Prostate gland (tissue), 2 donors: Measurements from ENCODE around the gene ZNF319. TPM values are rescaled to one million over a fixed set of nuclear protein-coding genes. Genes with fewer than 3 reads are reported as not detected.

ENCODE experiments used
- DNase-seq: peaks from one replicate; pipeline ENCODE4 v3.0.0-alpha.2; 2019; ENCODE audit warnings: low spot score
- H3K27ac ChIP-seq, 2 donors: fragments of 200-600 bp; sonication (generic); 2 replicates each; pipeline ENCODE4 v1.5.1; 2017 to 2019
- H3K27me3 ChIP-seq: fragments of 200-600 bp; sonication (generic); replicated peaks from 2 replicates; pipeline ENCODE4 v1.5.1; 2019; ENCODE audit not compliant: insufficient read depth
- H3K36me3 ChIP-seq, 2 donors: fragments of 200-600 bp; sonication (generic); 1 replicate in 1 of 2; 2 replicates in 1 of 2; pipeline versions ENCODE4 v1.5.1 to v1.8.1; 2017 to 2019
- H3K4me1 ChIP-seq: fragments of 200-600 bp; sonication (generic); replicated peaks from 2 replicates; pipeline ENCODE4 v1.5.1; 2019
- H3K4me3 ChIP-seq, 2 donors: fragments of 200-600 bp; sonication (generic); 2 replicates each; pipeline ENCODE4 v1.5.1; 2017 to 2019
- H3K9me3 ChIP-seq: fragments of 200-600 bp; sonication (generic); 2 replicates; pipeline ENCODE4 v1.5.1; 2017
- POLR2A ChIP-seq: fragments of 450-650 bp; IDR thresholded peaks from one replicate; pipeline ENCODE4 v1.6.1; 2016; ENCODE audit warnings: antibody characterized with exemption, mild to moderate bottlenecking
- POLR2AphosphoS5 ChIP-seq: sonication (generic); formaldehyde crosslinking; IDR thresholded peaks from one replicate; pipeline ENCODE4 v1.6.1; 2017; ENCODE audit warnings: antibody characterized with exemption
- WGBS: methylation state at CpG from one replicate; pipeline ENCODE4 v1.1.5; 2018; 5-methylcytosine and 5-hydroxymethylcytosine counted together
- intact Hi-C: fragments of 100-400 bp; cut with DNase I; formaldehyde crosslinking; loops from one replicate; pipeline ENCODE4 v1.14.2; 2022
- total RNA-seq, 2 donors: library from RNA; depleted of rRNA; stranded (reverse); fragments of >200 nt; gene quantifications; one replicate each; pipeline ENCODE4 v1.1.0, GENCODE V29; 2016
- TF ChIP-seq, protein P1 (sequence below), 4 experiments: fragments of 200-600 bp in 2 of 4; fragments of 450-650 bp in 2 of 4; sonication (generic) in 2 of 4; IDR thresholded peaks; 1 replicate in 3 of 4; 2 replicates in 1 of 4; pipeline ENCODE4 v1.5.1; 2016 to 2019; ENCODE audit warnings: antibody characterized with exemption in 4 of 4, mild to moderate bottlenecking in 2 of 4, moderate library complexity in 2 of 4

ZNF319 gene
- total RNA-seq, 2 donors from 2014 or later = 7.6 to 12.9 TPM

DNA sequence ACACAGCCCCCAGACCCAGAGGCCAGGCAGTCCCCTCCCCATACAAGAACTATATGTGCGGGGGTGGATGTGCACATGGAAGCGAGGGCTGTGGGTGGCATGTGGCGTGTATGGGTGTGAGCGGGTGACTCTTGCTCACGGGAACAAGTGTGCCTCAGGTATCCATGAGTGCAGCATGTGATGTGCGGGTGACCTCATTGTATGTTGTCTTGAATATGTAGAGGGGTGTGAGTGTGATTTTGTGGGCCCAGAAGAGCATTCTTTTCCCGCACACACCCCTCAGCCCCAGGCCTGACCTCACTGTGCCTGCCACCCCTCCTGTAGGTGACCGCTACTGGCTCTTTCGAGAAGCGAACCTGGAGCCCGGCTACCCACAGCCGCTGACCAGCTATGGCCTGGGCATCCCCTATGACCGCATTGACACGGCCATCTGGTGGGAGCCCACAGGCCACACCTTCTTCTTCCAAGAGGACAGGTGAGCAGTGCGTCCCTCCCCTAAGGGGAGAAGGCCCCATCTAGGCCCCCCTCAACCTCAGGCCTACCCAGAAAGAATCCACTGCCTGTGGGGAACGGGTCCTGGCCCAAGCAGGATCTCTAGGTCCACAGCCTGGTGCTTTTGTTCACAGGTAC lies 42.5 kb upstream of the ZNF319 start:
- no peak overlapping the region for H3K27ac ChIP-seq
- no peaks in the 10 kb centered on the region for H3K4me1 ChIP-seq
- WGBS = 93% methylated on average over 16 of the region's 16 CpGs
- H3K4me3 ChIP-seq = no peak overlapping the region
- no peaks in the 10 kb centered on the region for H3K27me3 ChIP-seq
- no peaks in the 10 kb centered on the region for H3K36me3 ChIP-seq
- intact Hi-C loops = no loop called here
- no peak for DNase-seq
- TF ChIP-seq, protein P1, sequence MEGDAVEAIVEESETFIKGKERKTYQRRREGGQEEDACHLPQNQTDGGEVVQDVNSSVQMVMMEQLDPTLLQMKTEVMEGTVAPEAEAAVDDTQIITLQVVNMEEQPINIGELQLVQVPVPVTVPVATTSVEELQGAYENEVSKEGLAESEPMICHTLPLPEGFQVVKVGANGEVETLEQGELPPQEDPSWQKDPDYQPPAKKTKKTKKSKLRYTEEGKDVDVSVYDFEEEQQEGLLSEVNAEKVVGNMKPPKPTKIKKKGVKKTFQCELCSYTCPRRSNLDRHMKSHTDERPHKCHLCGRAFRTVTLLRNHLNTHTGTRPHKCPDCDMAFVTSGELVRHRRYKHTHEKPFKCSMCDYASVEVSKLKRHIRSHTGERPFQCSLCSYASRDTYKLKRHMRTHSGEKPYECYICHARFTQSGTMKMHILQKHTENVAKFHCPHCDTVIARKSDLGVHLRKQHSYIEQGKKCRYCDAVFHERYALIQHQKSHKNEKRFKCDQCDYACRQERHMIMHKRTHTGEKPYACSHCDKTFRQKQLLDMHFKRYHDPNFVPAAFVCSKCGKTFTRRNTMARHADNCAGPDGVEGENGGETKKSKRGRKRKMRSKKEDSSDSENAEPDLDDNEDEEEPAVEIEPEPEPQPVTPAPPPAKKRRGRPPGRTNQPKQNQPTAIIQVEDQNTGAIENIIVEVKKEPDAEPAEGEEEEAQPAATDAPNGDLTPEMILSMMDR (IDR thresholded peaks at IDR 0.05) = no peak
- no peak for TF ChIP-seq POLR2A
- TF ChIP-seq POLR2AphosphoS5 = no peak
- H3K9me3 ChIP-seq = no peaks in the 10 kb centered on the region

DNA sequence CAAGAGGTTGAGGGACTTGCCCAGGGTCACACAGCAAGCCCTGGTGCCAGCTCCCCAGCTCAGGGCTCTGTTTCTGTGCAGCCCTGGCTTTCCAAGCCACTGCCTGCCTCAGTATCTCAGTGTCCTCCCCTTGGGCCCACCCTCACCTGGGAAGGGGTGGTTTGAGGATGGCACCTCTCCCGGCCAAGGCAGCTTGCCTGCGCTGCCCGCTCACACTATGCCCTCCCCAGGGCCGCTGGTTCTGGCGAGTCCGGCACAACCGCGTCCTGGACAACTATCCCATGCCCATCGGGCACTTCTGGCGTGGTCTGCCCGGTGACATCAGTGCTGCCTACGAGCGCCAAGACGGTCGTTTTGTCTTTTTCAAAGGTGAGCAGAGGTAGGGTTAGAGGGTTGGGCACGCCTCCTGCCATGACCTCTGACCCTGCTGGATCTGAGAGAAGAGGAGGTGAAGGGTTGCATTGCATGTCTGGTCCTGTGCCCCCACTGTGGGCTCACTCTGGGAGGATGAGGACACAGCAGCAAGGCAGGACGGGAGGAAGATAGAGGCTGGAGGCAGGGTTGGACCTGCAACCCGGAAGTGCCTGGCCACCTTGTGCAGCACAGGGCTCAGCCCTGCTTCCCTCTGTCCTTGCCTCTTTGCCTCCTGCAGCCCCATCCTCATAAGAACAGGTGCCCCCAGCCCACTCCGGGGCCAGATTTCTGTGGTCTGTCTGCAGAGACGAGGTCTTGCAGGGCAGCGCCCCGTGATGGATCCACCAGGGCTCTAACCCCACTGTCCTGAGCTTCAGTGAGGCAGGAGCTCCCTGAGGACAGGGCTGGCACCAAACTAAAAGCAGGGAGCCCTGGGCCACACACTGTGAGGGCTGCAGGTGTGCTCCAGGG lies 41.8 kb upstream of the ZNF319 start:
- H3K9me3 ChIP-seq = no peaks in the 10 kb centered on the region
- TF ChIP-seq POLR2A (no peak), POLR2AphosphoS5 (no peak)
- TF ChIP-seq, protein P1 (IDR thresholded peaks at IDR 0.05) = no peak
- intact Hi-C loops = no loop called here
- no peak overlapping the region for H3K4me3 ChIP-seq
- no peaks in the 10 kb centered on the region for H3K27me3 ChIP-seq
- DNase-seq = no peak
- whole genome bisulfite sequencing = 92% methylated on average over 22 of the region's 22 CpGs
- H3K4me1 ChIP-seq = no peaks in the 10 kb centered on the region
- H3K27ac ChIP-seq = no peak overlapping the region
- H3K36me3 ChIP-seq = no peaks in the 10 kb centered on the region

DNA sequence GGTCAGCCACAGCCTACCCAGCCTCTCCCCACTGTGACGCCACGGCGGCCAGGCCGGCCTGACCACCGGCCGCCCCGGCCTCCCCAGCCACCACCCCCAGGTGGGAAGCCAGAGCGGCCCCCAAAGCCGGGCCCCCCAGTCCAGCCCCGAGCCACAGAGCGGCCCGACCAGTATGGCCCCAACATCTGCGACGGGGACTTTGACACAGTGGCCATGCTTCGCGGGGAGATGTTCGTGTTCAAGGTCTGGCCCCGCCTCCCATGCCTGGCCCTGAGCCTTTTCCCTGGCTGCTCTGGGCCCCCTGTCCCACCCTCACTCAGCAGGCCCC lies 41.1 kb upstream of the ZNF319 start:
- H3K4me1 ChIP-seq = no peaks in the 10 kb centered on the region
- no peak for DNase-seq
- no peaks in the 10 kb centered on the region for H3K36me3 ChIP-seq
- H3K9me3 ChIP-seq = no peaks in the 10 kb centered on the region
- intact Hi-C loops = no loop called here
- H3K27me3 ChIP-seq = no peaks in the 10 kb centered on the region
- 83% methylated on average over 6 of the region's 18 CpGs for WGBS
- TF ChIP-seq POLR2AphosphoS5 = no peak
- TF ChIP-seq POLR2A = no peak
- TF ChIP-seq, protein P1 (IDR thresholded peaks at IDR 0.05) = no peak
- no peak overlapping the region for H3K4me3 ChIP-seq
- H3K27ac ChIP-seq = no peak overlapping the region

DNA sequence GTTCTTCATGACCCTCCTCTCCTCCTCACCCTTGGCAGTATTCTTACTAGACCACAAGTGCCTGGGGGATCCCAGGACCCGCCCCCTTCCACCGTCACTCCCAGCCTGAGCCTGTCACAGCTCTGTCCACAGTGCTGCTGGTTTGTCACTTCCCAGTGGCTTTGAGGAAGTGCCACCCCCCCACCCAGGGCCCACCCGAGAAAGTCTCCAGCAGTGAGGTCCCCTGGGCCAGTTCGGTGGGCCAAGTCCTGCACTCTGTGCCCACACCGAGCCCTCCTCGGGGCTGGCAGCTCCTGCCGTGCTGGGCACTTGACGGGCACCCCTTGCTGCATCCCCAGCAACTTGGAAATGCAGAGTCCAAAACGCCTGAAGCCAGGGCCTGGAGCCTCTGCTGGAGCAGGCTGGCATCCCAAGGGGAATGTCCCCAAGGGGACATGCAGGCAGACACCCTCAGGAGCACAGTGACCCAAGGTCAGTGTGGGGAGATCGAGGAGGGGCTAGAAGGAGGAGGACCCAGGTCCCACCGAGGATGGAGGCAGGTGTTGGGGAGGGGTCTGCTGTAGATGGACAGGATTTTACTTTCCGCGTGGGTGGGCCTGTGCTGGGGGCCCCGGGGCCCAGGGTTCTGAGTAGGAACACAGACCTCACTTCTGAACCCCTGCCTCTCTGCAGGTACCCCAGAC lies 40.6 kb upstream of the ZNF319 start:
- intact Hi-C loops = no loop called here
- H3K4me3 ChIP-seq = no peak overlapping the region
- H3K4me1 ChIP-seq = no peaks in the 10 kb centered on the region
- no peaks in the 10 kb centered on the region for H3K27me3 ChIP-seq
- H3K27ac ChIP-seq = no peak overlapping the region
- no peaks in the 10 kb centered on the region for H3K9me3 ChIP-seq
- TF ChIP-seq POLR2AphosphoS5 = no peak
- TF ChIP-seq, protein P1 (IDR thresholded peaks at IDR 0.05) = no peak
- TF ChIP-seq POLR2A = no peak
- DNase-seq = no peak
- 91% methylated on average over 14 of the region's 14 CpGs for WGBS
- no peaks in the 10 kb centered on the region for H3K36me3 ChIP-seq
